ENCODE results near the gene TMED5.

GRCh38 chr1:93171549-93172034 is 8.6 kb downstream of the TMED5 start:
- TF ChIP-seq POLR2A (IDR thresholded peaks at IDR 0.05), result no peak
- TF ChIP-seq, protein P1, sequence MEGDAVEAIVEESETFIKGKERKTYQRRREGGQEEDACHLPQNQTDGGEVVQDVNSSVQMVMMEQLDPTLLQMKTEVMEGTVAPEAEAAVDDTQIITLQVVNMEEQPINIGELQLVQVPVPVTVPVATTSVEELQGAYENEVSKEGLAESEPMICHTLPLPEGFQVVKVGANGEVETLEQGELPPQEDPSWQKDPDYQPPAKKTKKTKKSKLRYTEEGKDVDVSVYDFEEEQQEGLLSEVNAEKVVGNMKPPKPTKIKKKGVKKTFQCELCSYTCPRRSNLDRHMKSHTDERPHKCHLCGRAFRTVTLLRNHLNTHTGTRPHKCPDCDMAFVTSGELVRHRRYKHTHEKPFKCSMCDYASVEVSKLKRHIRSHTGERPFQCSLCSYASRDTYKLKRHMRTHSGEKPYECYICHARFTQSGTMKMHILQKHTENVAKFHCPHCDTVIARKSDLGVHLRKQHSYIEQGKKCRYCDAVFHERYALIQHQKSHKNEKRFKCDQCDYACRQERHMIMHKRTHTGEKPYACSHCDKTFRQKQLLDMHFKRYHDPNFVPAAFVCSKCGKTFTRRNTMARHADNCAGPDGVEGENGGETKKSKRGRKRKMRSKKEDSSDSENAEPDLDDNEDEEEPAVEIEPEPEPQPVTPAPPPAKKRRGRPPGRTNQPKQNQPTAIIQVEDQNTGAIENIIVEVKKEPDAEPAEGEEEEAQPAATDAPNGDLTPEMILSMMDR (IDR thresholded peaks at IDR 0.05), result no peak

Data from Peyer's patch (tissue), 4 donors.